T-cell (primary cell): ENCODE measurements around the gene KCNJ3. TPM values are rescaled to one million over a fixed set of nuclear protein-coding genes. Genes with fewer than 3 reads are reported as not detected.

Experiments
- ATAC-seq, 4 experiments: fragments of 200-7000 bp in 3 of 4; fragments of 150-1000 bp in 1 of 4; cut with Tn5 transposase; replicated peaks in 1 of 4; 1 replicate in 3 of 4; 2 replicates in 1 of 4; pipeline ENCODE4 v1.10.0; 2021; ENCODE audit warnings: moderate library complexity in 3 of 4, mild to moderate bottlenecking in 2 of 4, moderate number of reproducible peaks in 1 of 4
- CTCF ChIA-PET, 2 donors: fragments of 300-600 bp; sonication (Branson Sonifier 250); formaldehyde crosslinking; loops; one replicate each; lab custom pipeline; 2022; ENCODE audit warnings: antibody characterized with exemption in 2 of 2; lab: Charles Lee
- POLR2A ChIA-PET, 2 donors: fragments of 300-600 bp; sonication (Branson Sonifier 250); formaldehyde crosslinking; loops; one replicate each; lab custom pipeline; 2022; ENCODE audit warnings: antibody characterized with exemption in 2 of 2; lab: Charles Lee
- DNase-seq, 35 experiments: peaks; one replicate each; pipeline versions ENCODE4 v3.0.0 to v3.0.0-alpha.2; 2013 to 2023
- H3K27ac ChIP-seq: one replicate; pipeline ENCODE4 v1.5.1; 2013; ENCODE audit warnings: low read length
- H3K27me3 ChIP-seq, 2 experiments: replicated peaks in 1 of 2; 1 replicate in 1 of 2; 2 replicates in 1 of 2; pipeline versions ENCODE4 v1.6.1 to v1.7.0; 2013; ENCODE audit warnings: low read length in 1 of 2, mixed read lengths in 1 of 2; ENCODE audit not compliant: control insufficient read depth in 2 of 2, insufficient read depth in 2 of 2; ENCODE audit errors: extremely low read depth in 1 of 2
- H3K36me3 ChIP-seq, 2 donors: 1 replicate in 1 of 2; 2 replicates in 1 of 2; pipeline versions ENCODE4 v1.6.1 to v1.7.0; 2013; ENCODE audit warnings: low read length in 1 of 2; ENCODE audit not compliant: control insufficient read depth in 2 of 2, insufficient read depth in 1 of 2; ENCODE audit errors: extremely low read depth in 1 of 2
- H3K4me1 ChIP-seq, 2 experiments: 1 replicate in 1 of 2; 2 replicates in 1 of 2; pipeline versions ENCODE4 v1.6.1 to v1.7.0; 2013; ENCODE audit warnings: low read length in 2 of 2, mixed read lengths in 1 of 2; ENCODE audit not compliant: insufficient read depth in 2 of 2, control insufficient read depth in 1 of 2; ENCODE audit errors: extremely low read depth in 1 of 2
- H3K4me3 ChIP-seq, 2 donors: 1 replicate in 1 of 2; 2 replicates in 1 of 2; pipeline versions ENCODE4 v1.5.1 to v1.7.0; 2013; ENCODE audit warnings: mild to moderate bottlenecking in 2 of 2, low read length in 1 of 2, moderate library complexity in 1 of 2; ENCODE audit not compliant: control insufficient read depth in 1 of 2; ENCODE audit errors: extremely low read depth in 1 of 2
- H3K9me3 ChIP-seq: 2 replicates; pipeline ENCODE4 v1.7.0; 2013
- H3K27ac Mint-ChIP-seq, 2 donors: one replicate each; pipeline ENCODE4 v1.8.0; 2020 to 2021; ENCODE audit warnings: mild to moderate bottlenecking in 2 of 2, mixed read lengths in 2 of 2
- H3K27me3 Mint-ChIP-seq, 2 donors: one replicate each; pipeline ENCODE4 v1.8.0; 2021 to 2022; ENCODE audit warnings: mixed read lengths in 2 of 2
- H3K36me3 Mint-ChIP-seq: one replicate; pipeline ENCODE4 v1.8.0; 2021; ENCODE audit warnings: mixed read lengths
- H3K4me1 Mint-ChIP-seq, 3 donors: one replicate each; pipeline ENCODE4 v1.8.0; 2020 to 2022; ENCODE audit warnings: mixed read lengths in 3 of 3, mild to moderate bottlenecking in 1 of 3
- H3K4me3 Mint-ChIP-seq, 3 donors: one replicate each; pipeline ENCODE4 v1.8.0; 2020 to 2022; ENCODE audit warnings: mild to moderate bottlenecking in 3 of 3, mixed read lengths in 3 of 3, moderate library complexity in 3 of 3
- H3K9me3 Mint-ChIP-seq, 3 donors: one replicate each; pipeline ENCODE4 v1.8.0; 2020 to 2022; ENCODE audit warnings: mixed read lengths in 3 of 3
- WGBS: methylation state at CpG from one replicate; pipeline ENCODE4 v1.1.5; 2013; ENCODE audit warnings: missing lambda C conversion rate; ENCODE audit not compliant: insufficient coverage; 5-methylcytosine and 5-hydroxymethylcytosine counted together
- total RNA-seq, 35 experiments: library from RNA in 6 of 35; stranded (reverse) in 6 of 35; fragments of 120-200 nt in 1 of 35; gene quantifications; one replicate each; pipeline versions ENCODE4 v1.2.1 to v1.2.4 and lab custom pipeline; 2013 to 2026

The KCNJ3 gene
- total RNA-seq, 5 donors from 2014 or later (not counting 1 experiment from before 2014, with no cell fraction given) = not detected

- no peak overlapping the region for H3K27ac Mint-ChIP-seq
- H3K27me3 Mint-ChIP-seq = no peaks in the 10 kb centered on the region
- no peak overlapping the region for H3K4me3 Mint-ChIP-seq
- 82% methylated on average over 4 of the region's 5 CpGs for WGBS
- no peaks in the 10 kb centered on the region for H3K9me3 ChIP-seq
- H3K27me3 ChIP-seq = no peaks in the 10 kb centered on the region
- H3K4me1 Mint-ChIP-seq = no peaks in the 10 kb centered on the region
- ChIA-PET CTCF (no interaction called here), POLR2A (no interaction called here)
- peaks cover 16 to 30% (median 28%) of the 10 kb centered on the region in 3 donors for H3K9me3 Mint-ChIP-seq
- no peak overlapping the region for H3K4me3 ChIP-seq
- no peak overlapping the region for H3K27ac ChIP-seq
- DNase-seq = no peak
- ATAC-seq = no peak
- no peaks in the 10 kb centered on the region for H3K4me1 ChIP-seq
- H3K36me3 ChIP-seq = no peaks in the 10 kb centered on the region
- no peaks in the 10 kb centered on the region for H3K36me3 Mint-ChIP-seq
These were observed 187.8 kb downstream of the KCNJ3 start for GRCh38 chr2:154886316-154886715.

- H3K27ac Mint-ChIP-seq = no peak overlapping the region
- H3K36me3 Mint-ChIP-seq = no peaks in the 10 kb centered on the region
- H3K9me3 Mint-ChIP-seq = peaks cover 0 to 7% (median 0%) of the 10 kb centered on the region in 3 donors
- no peaks in the 10 kb centered on the region for H3K27me3 ChIP-seq
- CTCF ChIA-PET = no interaction called here
- no peak overlapping the region for H3K4me3 ChIP-seq
- ATAC-seq (no peak), DNase-seq (no peak)
- H3K27ac ChIP-seq = no peak overlapping the region
- POLR2A ChIA-PET = no interaction called here
- H3K9me3 ChIP-seq = no peaks in the 10 kb centered on the region
- WGBS = no CpG with 5 or more reads among the region's 1 CpG
- H3K27me3 Mint-ChIP-seq = no peaks in the 10 kb centered on the region
- H3K36me3 ChIP-seq = no peaks in the 10 kb centered on the region
- no peaks in the 10 kb centered on the region for H3K4me1 ChIP-seq
- no peak overlapping the region for H3K4me3 Mint-ChIP-seq
- no peaks in the 10 kb centered on the region for H3K4me1 Mint-ChIP-seq
These were observed 199.8 kb downstream of the KCNJ3 start for GRCh38 chr2:154898269-154898668.

- no peaks in the 10 kb centered on the region for H3K4me1 Mint-ChIP-seq
- no peaks in the 10 kb centered on the region for H3K4me1 ChIP-seq
- no peak overlapping the region for H3K27ac ChIP-seq
- H3K9me3 Mint-ChIP-seq = peaks cover 0 to 11% (median 5%) of the 10 kb centered on the region in 3 donors
- DNase-seq (no peak), ATAC-seq (no peak)
- no peaks in the 10 kb centered on the region for H3K36me3 ChIP-seq
- H3K27me3 Mint-ChIP-seq = no peaks in the 10 kb centered on the region
- H3K4me3 ChIP-seq = no peak overlapping the region
- H3K27me3 ChIP-seq = no peaks in the 10 kb centered on the region
- no peaks in the 10 kb centered on the region for H3K9me3 ChIP-seq
- ChIA-PET CTCF (no interaction called here), POLR2A (no interaction called here)
- H3K27ac Mint-ChIP-seq = no peak overlapping the region
- no CpG with 5 or more reads among the region's 1 CpG for WGBS
- H3K4me3 Mint-ChIP-seq = no peak overlapping the region
- no peaks in the 10 kb centered on the region for H3K36me3 Mint-ChIP-seq
These were observed 202.6 kb downstream of the KCNJ3 start for GRCh38 chr2:154901063-154901462.
